Endothelial cell of umbilical vein (primary cell): ENCODE data around the gene PRM3. TPM values are rescaled to one million over a fixed set of nuclear protein-coding genes. Genes with fewer than 3 reads are reported as not detected.

Experiments
- BruUV-seq: library from RNA; stranded (reverse); fragments of 400-500 nt; replicated peaks from 2 replicates; lab custom pipeline; 2021; lab: Mats Ljungman, UMichigan
- CTCF ChIA-PET: fragments of 300-600, 350-600 bp; sonication (Branson Sonifier 250); formaldehyde crosslinking; loops from one replicate; lab custom pipeline; 2021; ENCODE audit warnings: antibody characterized with exemption, inconsistent platforms; lab: Charles Lee
- POLR2A ChIA-PET: fragments of 300-600, 350-600 bp; sonication (Branson Sonifier 250); formaldehyde crosslinking; loops from one replicate; lab custom pipeline; 2021; ENCODE audit warnings: antibody characterized with exemption, inconsistent platforms; lab: Charles Lee
- DNase-seq: peaks from one replicate; pipeline ENCODE4 v3.0.0-alpha.2; 2011; ENCODE audit warnings: low read depth, low spot score
- FAIRE-seq: peaks from 2 replicates; lab custom pipeline; 2011; peaks lifted over from hg19 to GRCh38; lab: Jason Lieb, UNC
- H2AFZ ChIP-seq: 2 replicates; pipeline ENCODE4 v1.6.0; 2012; ENCODE audit warnings: low read depth, low read length, control low read depth, inconsistent platforms
- H3K27ac ChIP-seq: 2 replicates; pipeline ENCODE4 v1.5.1; 2011; ENCODE audit warnings: low read depth, mild to moderate bottlenecking, control low read depth, low read length, moderate library complexity; ENCODE audit not compliant: insufficient read depth
- H3K27me3 ChIP-seq, 2 experiments: 2 replicates each; pipeline versions ENCODE4 v1.6.0 to v1.6.1; 2011; ENCODE audit warnings: low read length in 2 of 2, mixed read lengths in 1 of 2; ENCODE audit not compliant: control insufficient read depth in 2 of 2, insufficient read depth in 2 of 2
- H3K36me3 ChIP-seq, 2 experiments: 2 replicates in 1 of 2; 3 replicates in 1 of 2; pipeline ENCODE4 v1.5.1; 2011; ENCODE audit warnings: low read length in 2 of 2, mild to moderate bottlenecking in 1 of 2, moderate library complexity in 1 of 2; ENCODE audit not compliant: control insufficient read depth in 2 of 2, insufficient read depth in 2 of 2; ENCODE audit errors: extremely low read depth in 1 of 2
- H3K4me1 ChIP-seq: 3 replicates; pipeline ENCODE4 v1.5.1; 2011; ENCODE audit warnings: mild to moderate bottlenecking, low read length; ENCODE audit not compliant: control insufficient read depth, insufficient read depth; ENCODE audit errors: extremely low read depth
- H3K4me2 ChIP-seq: 2 replicates; pipeline ENCODE4 v1.6.1; 2011; ENCODE audit warnings: low read length, control low read depth, mixed read lengths; ENCODE audit not compliant: insufficient read depth
- H3K4me3 ChIP-seq, 3 experiments: fragments of 200-600 bp in 1 of 3; sonication (generic), shearing (Covaris generic) in 1 of 3; replicated peaks in 1 of 3; 2 replicates each; pipeline ENCODE4 v1.5.1; 2011 to 2016; ENCODE audit warnings: control low read depth in 3 of 3, low read length in 3 of 3, mild to moderate bottlenecking in 2 of 3, inconsistent platforms in 1 of 3, low read depth in 1 of 3, moderate library complexity in 1 of 3; ENCODE audit not compliant: insufficient read depth in 1 of 3
- H3K79me2 ChIP-seq: 2 replicates; pipeline ENCODE4 v1.6.0; 2012; ENCODE audit warnings: low read length, inconsistent platforms; ENCODE audit not compliant: control insufficient read depth, insufficient read depth
- H3K9ac ChIP-seq: replicated peaks from 2 replicates; pipeline ENCODE3; 2011; ENCODE audit warnings: low read length, control low read depth; ENCODE audit not compliant: insufficient read depth; ENCODE audit errors: extremely low read depth
- H3K9me1 ChIP-seq: replicated peaks from 3 replicates; pipeline ENCODE4 v1.6.0; 2011; ENCODE audit warnings: mild to moderate bottlenecking, low read length; ENCODE audit not compliant: control insufficient read depth, insufficient read depth; ENCODE audit errors: extremely low read depth
- H3K9me3 ChIP-seq: replicated peaks from 2 replicates; pipeline ENCODE4 v1.5.1; 2012; ENCODE audit warnings: low read length, inconsistent platforms; ENCODE audit not compliant: control insufficient read depth, insufficient read depth
- H4K20me1 ChIP-seq: replicated peaks from 2 replicates; pipeline ENCODE3; 2011; ENCODE audit warnings: mild to moderate bottlenecking, low read length; ENCODE audit not compliant: control insufficient read depth, insufficient read depth; ENCODE audit errors: extremely low read depth
- EZH2 ChIP-seq: IDR thresholded peaks from 2 replicates; pipeline ENCODE4 v1.6.1; 2012; ENCODE audit warnings: borderline replicate concordance, low read depth, mild to moderate bottlenecking, moderate library complexity, low read length, inconsistent platforms; ENCODE audit not compliant: severe bottlenecking
- FOS ChIP-seq: IDR thresholded peaks from 2 replicates; pipeline ENCODE4 v1.6.1; 2011; ENCODE audit warnings: mild to moderate bottlenecking, low read length, moderate library complexity, borderline replicate concordance; ENCODE audit not compliant: insufficient read depth
- GATA2 ChIP-seq: IDR thresholded peaks from 2 replicates; pipeline ENCODE4 v1.7.0; 2011; ENCODE audit warnings: low read depth, mild to moderate bottlenecking, moderate library complexity, mixed read lengths, low read length; ENCODE audit not compliant: insufficient read length, insufficient read depth
- JUN ChIP-seq: IDR thresholded peaks from 2 replicates; pipeline ENCODE4 v1.6.1; 2011; ENCODE audit warnings: borderline replicate concordance, low read depth; ENCODE audit not compliant: insufficient read length, insufficient read depth
- MYC ChIP-seq: IDR thresholded peaks from one replicate; pipeline ENCODE4 v1.6.1; 2011; ENCODE audit warnings: mild to moderate bottlenecking, low read depth, low read length
- POLR2A ChIP-seq: IDR thresholded peaks from 2 replicates; pipeline ENCODE4 v1.6.1; 2012; ENCODE audit warnings: low read depth, mild to moderate bottlenecking, control low read depth, low read length
- POLR2AphosphoS5 ChIP-seq: IDR thresholded peaks from 2 replicates; pipeline ENCODE4 v1.6.1; 2012; ENCODE audit warnings: low read depth, mild to moderate bottlenecking, control low read depth, low read length, moderate library complexity; ENCODE audit not compliant: insufficient read depth
- dilution Hi-C: fragments of 300-500 bp; cut with MboI; formaldehyde crosslinking; loops from one replicate; pipeline ENCODE4 v1.15.0; 2019; ENCODE audit warnings: low sequenced_read_pairs; ENCODE audit not compliant: extremely low pct_ligation_motif_present
- intact Hi-C: fragments of 100-400 bp; cut with micrococcal nuclease; formaldehyde crosslinking; loops from one replicate; pipeline ENCODE4 v1.10.0; 2022
- polyA plus RNA-seq, 4 experiments: library from polyadenylated mRNA; depleted of rRNA in 3 of 4; stranded (reverse) in 3 of 4; unstranded in 1 of 4; fragments of >200 nt; gene quantifications; 2 replicates each; pipeline versions ENCODE4 v1.2.1 to v1.2.3, GENCODE V29; 2011 to 2012; ENCODE audit warnings: missing spikeins in 1 of 4
- total RNA-seq: library from RNA; stranded (reverse); gene quantifications from 2 replicates; pipeline ENCODE4 v1.2.3, GENCODE V29; 2021
- TF ChIP-seq, protein P1 (sequence below): IDR thresholded peaks from 2 replicates; pipeline ENCODE4 v1.6.1; 2011; ENCODE audit not compliant: insufficient read depth, insufficient read length
- TF ChIP-seq, protein P2 (sequence below), 2 donors: IDR thresholded peaks; 1 replicate in 1 of 2; 2 replicates in 1 of 2; pipeline ENCODE4 v1.5.1; 2011; ENCODE audit warnings: low read length in 2 of 2, mild to moderate bottlenecking in 2 of 2, moderate library complexity in 2 of 2, control low read depth in 1 of 2, inconsistent platforms in 1 of 2, low read depth in 1 of 2; ENCODE audit not compliant: insufficient read depth in 1 of 2; ENCODE audit errors: extremely low read depth in 1 of 2

Gene PRM3
- total and polyA plus RNA-seq, 2 donors (not counting 3 experiments of a cell fraction or from before 2014, with no cell fraction given): not detected

DNA sequence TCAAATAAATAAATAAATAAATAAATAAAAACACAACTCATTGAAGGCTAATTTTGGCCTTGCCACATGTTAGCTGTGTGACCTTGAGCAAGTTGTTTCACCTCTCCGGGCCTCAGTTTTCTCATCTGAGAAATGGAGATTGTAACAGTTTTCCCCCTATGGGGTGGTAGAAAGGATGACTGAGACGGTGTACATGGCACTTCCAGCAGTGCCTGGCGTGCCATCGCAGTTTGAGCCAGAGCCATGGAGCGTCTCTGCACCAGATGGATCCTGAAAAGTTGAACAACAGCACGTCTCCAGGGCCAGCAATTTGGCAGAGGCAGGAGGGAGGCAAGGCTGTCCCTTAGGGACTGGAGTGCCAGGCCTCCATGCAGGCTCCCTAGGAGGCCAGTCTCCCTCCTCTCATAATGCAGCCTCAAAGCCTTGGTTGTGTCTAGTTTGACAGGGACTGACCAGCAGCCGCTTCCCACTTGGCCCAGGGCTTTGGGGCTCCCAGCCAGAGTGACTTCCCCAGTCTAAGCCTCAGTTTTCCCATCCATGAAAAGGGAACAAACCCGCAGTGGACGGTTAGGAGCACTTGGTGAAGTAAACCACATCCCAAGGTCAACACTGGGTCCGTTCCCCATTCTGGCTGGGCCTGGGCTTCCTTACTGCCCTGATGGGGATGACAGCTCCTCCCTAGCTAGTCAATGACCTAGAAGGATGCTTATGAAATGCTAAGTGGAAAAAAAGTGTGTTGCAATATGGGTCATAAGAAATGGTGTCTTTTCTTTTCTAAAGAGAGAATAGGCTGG lies 36.8 kb downstream of the PRM3 start:
- intact Hi-C loops: no loop called here
- Histone ChIP-seq H3K36me3 (no peaks in the 10 kb centered on the region), H3K9ac (no peak overlapping the region), H3K4me2 (no peak overlapping the region), H3K4me1 (no peaks in the 10 kb centered on the region), H3K9me3 (no peaks in the 10 kb centered on the region), H3K27me3 (no peaks in the 10 kb centered on the region), H2AFZ (no peak overlapping the region), H3K27ac (no peak overlapping the region), H3K79me2 (no peaks in the 10 kb centered on the region), H4K20me1 (no peaks in the 10 kb centered on the region), H3K9me1 (no peaks in the 10 kb centered on the region), H3K4me3 (no peak overlapping the region)
- DNase-seq: no peak
- dilution Hi-C loops: no loop called here
- TF ChIP-seq MYC (no peak), FOS (no peak), GATA2 (no peak), POLR2AphosphoS5 (no peak), POLR2A (no peak), EZH2 (no peak), JUN (no peak)
- TF ChIP-seq, protein P1, sequence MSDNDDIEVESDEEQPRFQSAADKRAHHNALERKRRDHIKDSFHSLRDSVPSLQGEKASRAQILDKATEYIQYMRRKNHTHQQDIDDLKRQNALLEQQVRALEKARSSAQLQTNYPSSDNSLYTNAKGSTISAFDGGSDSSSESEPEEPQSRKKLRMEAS: no peak
- TF ChIP-seq, protein P2, sequence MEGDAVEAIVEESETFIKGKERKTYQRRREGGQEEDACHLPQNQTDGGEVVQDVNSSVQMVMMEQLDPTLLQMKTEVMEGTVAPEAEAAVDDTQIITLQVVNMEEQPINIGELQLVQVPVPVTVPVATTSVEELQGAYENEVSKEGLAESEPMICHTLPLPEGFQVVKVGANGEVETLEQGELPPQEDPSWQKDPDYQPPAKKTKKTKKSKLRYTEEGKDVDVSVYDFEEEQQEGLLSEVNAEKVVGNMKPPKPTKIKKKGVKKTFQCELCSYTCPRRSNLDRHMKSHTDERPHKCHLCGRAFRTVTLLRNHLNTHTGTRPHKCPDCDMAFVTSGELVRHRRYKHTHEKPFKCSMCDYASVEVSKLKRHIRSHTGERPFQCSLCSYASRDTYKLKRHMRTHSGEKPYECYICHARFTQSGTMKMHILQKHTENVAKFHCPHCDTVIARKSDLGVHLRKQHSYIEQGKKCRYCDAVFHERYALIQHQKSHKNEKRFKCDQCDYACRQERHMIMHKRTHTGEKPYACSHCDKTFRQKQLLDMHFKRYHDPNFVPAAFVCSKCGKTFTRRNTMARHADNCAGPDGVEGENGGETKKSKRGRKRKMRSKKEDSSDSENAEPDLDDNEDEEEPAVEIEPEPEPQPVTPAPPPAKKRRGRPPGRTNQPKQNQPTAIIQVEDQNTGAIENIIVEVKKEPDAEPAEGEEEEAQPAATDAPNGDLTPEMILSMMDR (IDR thresholded peaks at IDR 0.05; ENCODE audit: extremely low read depth in 1 of 2, insufficient read depth in 1 of 2, low read depth in 1 of 2, low read length in 2 of 2): no peak
- FAIRE-seq: no peak
- POLR2A ChIA-PET: no interaction called here
- BruUV-seq: no TSS peak
- CTCF ChIA-PET: no interaction called here
